Ectodermal cell (in vitro differentiated cells): ENCODE data around the gene USP6NL. TPM values are rescaled to one million over a fixed set of nuclear protein-coding genes. Genes with fewer than 3 reads are reported as not detected.

Experiments
- H3K27ac ChIP-seq: 2 replicates; pipeline ENCODE4 v1.7.0; 2013; ENCODE audit warnings: mild to moderate bottlenecking, low read depth, low read length; ENCODE audit not compliant: insufficient read depth, poor library complexity, severe bottlenecking
- H3K27me3 ChIP-seq: 2 replicates; pipeline ENCODE4 v1.7.0; 2013; ENCODE audit warnings: mild to moderate bottlenecking, low read length; ENCODE audit not compliant: insufficient read depth, control insufficient read depth, poor library complexity, severe bottlenecking
- H3K36me3 ChIP-seq: one replicate; pipeline ENCODE4 v1.7.0; 2013; ENCODE audit warnings: low read length; ENCODE audit not compliant: control insufficient read depth, insufficient read depth
- H3K4me1 ChIP-seq: one replicate; pipeline ENCODE4 v1.7.0; 2013; ENCODE audit warnings: low read length; ENCODE audit not compliant: control insufficient read depth, insufficient read depth
- H3K4me3 ChIP-seq: 2 replicates; pipeline ENCODE4 v1.7.0; 2013; ENCODE audit warnings: low read depth, low read length, control low read depth; ENCODE audit not compliant: insufficient read depth
- H3K9me3 ChIP-seq: 2 replicates; pipeline ENCODE4 v1.7.0; 2013; ENCODE audit warnings: mild to moderate bottlenecking, low read length, moderate library complexity; ENCODE audit not compliant: control insufficient read depth
- whole genome bisulfite sequencing, 2 experiments: methylation state at CpG; one replicate each; pipeline ENCODE4 v1.1.7; 2013; ENCODE audit warnings: missing lambda C conversion rate in 2 of 2; 5-methylcytosine and 5-hydroxymethylcytosine counted together
- polyA plus RNA-seq, 4 experiments: library from polyadenylated mRNA; stranded (reverse); fragments of 50-300 nt; gene quantifications; one replicate each; pipeline ENCODE4 v1.2.3, GENCODE V29; 2013

Gene USP6NL
- 32.0 TPM for polyA plus RNA-seq (2013, experiment 1 of 4)
- 35.7 TPM for polyA plus RNA-seq (2013, experiment 2 of 4)
- polyA plus RNA-seq (2013, experiment 3 of 4) = 27.4 TPM
- polyA plus RNA-seq (2013, experiment 4 of 4) = 31.5 TPM

GRCh38 chr10:11611248-11612020, at the start of gene USP6NL:
USP6NL (minus strand) TSS chr10:11611650; CDS start chr10:11597634, 14,016 bp downstream.
- Histone ChIP-seq H3K36me3 (no peaks in the 10 kb centered on the region), H3K27ac (peak within 1 kb of the TSS; percentile 90), H3K9me3 (no peaks in the 10 kb centered on the region), H3K4me1 (peaks cover 16% of the 10 kb centered on the region), H3K4me3 (peak within 1 kb of the TSS; percentile 65), H3K27me3 (no peaks in the 10 kb centered on the region)
- WGBS, 2 experiments = 0% methylated on average over 107 of the region's 107 CpGs

- Histone ChIP-seq H3K9me3 (no peaks in the 10 kb centered on the region), H3K27ac (no peak overlapping the region), H3K27me3 (no peaks in the 10 kb centered on the region), H3K4me3 (no peak overlapping the region), H3K36me3 (no peaks in the 10 kb centered on the region), H3K4me1 (no peaks in the 10 kb centered on the region)
- 93 to 96% methylated on average over 9 of the region's 9 CpGs for WGBS, 2 experiments
Measured at GRCh38 chr10:11658801-11659368, 47.4 kb upstream of the USP6NL start.

DNA sequence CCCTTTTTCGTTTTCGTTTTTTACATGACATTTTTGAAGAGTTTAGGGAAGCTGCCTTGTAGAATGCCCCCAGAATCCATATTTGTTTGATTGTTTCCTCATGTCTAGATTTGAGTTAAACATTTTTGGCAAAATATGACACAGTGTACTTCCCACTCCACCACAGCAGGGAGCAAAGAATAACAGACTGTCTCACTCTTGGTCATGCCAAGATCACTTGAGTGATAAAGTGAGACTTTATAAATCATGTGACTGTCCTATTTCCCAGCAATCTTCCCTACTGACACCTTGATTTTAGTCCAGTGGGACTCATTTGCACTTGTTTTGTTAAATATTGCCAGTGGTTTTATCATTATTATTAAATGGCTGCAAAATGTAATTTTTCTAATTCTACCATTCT, 44.4 kb upstream of the USP6NL start:
- Histone ChIP-seq H3K4me1 (no peaks in the 10 kb centered on the region), H3K9me3 (no peaks in the 10 kb centered on the region), H3K4me3 (no peak overlapping the region), H3K27ac (no peak overlapping the region), H3K27me3 (no peaks in the 10 kb centered on the region), H3K36me3 (no peaks in the 10 kb centered on the region)
- WGBS, 2 experiments = 89 to 100% methylated on average over 2 of the region's 2 CpGs

- H3K27me3 ChIP-seq = no peaks in the 10 kb centered on the region
- H3K4me3 ChIP-seq = no peak overlapping the region
- no peak overlapping the region for H3K27ac ChIP-seq
- H3K36me3 ChIP-seq = no peaks in the 10 kb centered on the region
- no peaks in the 10 kb centered on the region for H3K4me1 ChIP-seq
- H3K9me3 ChIP-seq = no peaks in the 10 kb centered on the region
- 95 to 96% methylated on average over 9 of the region's 9 CpGs for WGBS, 2 experiments
Measured at GRCh38 chr10:11654659-11655058, 43.2 kb upstream of the USP6NL start.

- WGBS, 2 experiments = 86 to 93% methylated on average over 8 of the region's 8 CpGs
- Histone ChIP-seq H3K27me3 (no peaks in the 10 kb centered on the region), H3K9me3 (no peaks in the 10 kb centered on the region), H3K27ac (no peak overlapping the region), H3K4me1 (no peaks in the 10 kb centered on the region), H3K4me3 (no peak overlapping the region), H3K36me3 (no peaks in the 10 kb centered on the region)
Measured at GRCh38 chr10:11653758-11654471, 42.5 kb upstream of the USP6NL start.

GRCh38 chr10:11647676-11648075, 36.2 kb upstream of the USP6NL start:
- no peak overlapping the region for H3K27ac ChIP-seq
- H3K4me3 ChIP-seq = no peak overlapping the region
- no peaks in the 10 kb centered on the region for H3K36me3 ChIP-seq
- H3K27me3 ChIP-seq = no peaks in the 10 kb centered on the region
- H3K9me3 ChIP-seq = no peaks in the 10 kb centered on the region
- whole genome bisulfite sequencing, 2 experiments = 83% methylated on average over 1 of the region's 1 CpG; no CpG with 5 or more reads in 1 of the 2 experiments
- no peaks in the 10 kb centered on the region for H3K4me1 ChIP-seq

- Histone ChIP-seq H3K4me3 (no peak overlapping the region), H3K27ac (no peak overlapping the region), H3K9me3 (no peaks in the 10 kb centered on the region), H3K27me3 (no peaks in the 10 kb centered on the region), H3K36me3 (no peaks in the 10 kb centered on the region), H3K4me1 (no peaks in the 10 kb centered on the region)
- 92 to 94% methylated on average over 9 of the region's 9 CpGs for WGBS, 2 experiments
Measured at GRCh38 chr10:11646450-11646849, 35.0 kb upstream of the USP6NL start.

DNA sequence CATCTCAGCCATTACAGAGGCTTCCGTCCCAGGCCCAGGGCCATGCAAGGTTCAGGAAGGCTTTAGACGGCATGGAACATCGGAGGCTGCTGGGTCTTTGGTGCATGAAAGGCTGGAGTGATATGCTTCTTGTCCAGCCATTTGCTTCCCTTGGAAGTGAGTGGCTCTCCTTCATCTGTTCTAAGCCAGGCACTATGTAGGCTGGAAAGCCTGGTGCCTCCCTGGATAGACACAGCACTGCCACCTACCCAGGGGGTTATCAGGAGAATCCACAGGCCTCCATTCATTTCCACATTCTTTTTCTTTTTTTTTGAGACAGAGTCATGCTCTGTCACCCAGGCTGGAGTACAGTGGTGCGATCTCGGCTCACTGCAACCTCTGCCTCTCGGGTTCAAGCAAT, 31.6 kb upstream of the USP6NL start:
- H3K36me3 ChIP-seq = no peaks in the 10 kb centered on the region
- WGBS, 2 experiments = 95% methylated on average over 6 of the region's 6 CpGs
- no peaks in the 10 kb centered on the region for H3K4me1 ChIP-seq
- no peaks in the 10 kb centered on the region for H3K9me3 ChIP-seq
- no peak overlapping the region for H3K4me3 ChIP-seq
- H3K27me3 ChIP-seq = no peaks in the 10 kb centered on the region
- no peak overlapping the region for H3K27ac ChIP-seq

GRCh38 chr10:11642566-11642965, 31.1 kb upstream of the USP6NL start:
- Histone ChIP-seq H3K4me1 (no peaks in the 10 kb centered on the region), H3K27me3 (no peaks in the 10 kb centered on the region), H3K4me3 (no peak overlapping the region), H3K27ac (no peak overlapping the region), H3K36me3 (no peaks in the 10 kb centered on the region), H3K9me3 (no peaks in the 10 kb centered on the region)
- 93 to 95% methylated on average over 8 of the region's 8 CpGs for WGBS, 2 experiments
